PC-9 (cell line): Measurements from ENCODE around the gene GSE1.

Experiments
- CTCF ChIP-seq: fragments of 200-600 bp; sonication (generic); conservative IDR thresholded peaks from 2 replicates; pipeline ENCODE4 v1.6.1; 2017; ENCODE audit warnings: mixed run types, antibody characterized with exemption, mild to moderate bottlenecking, moderate library complexity
- EZH2 ChIP-seq: fragments of 200-600 bp; sonication (generic); IDR thresholded peaks from 2 replicates; pipeline ENCODE4 v1.8.0; 2017; ENCODE audit warnings: antibody characterized with exemption, low read depth

DNA sequence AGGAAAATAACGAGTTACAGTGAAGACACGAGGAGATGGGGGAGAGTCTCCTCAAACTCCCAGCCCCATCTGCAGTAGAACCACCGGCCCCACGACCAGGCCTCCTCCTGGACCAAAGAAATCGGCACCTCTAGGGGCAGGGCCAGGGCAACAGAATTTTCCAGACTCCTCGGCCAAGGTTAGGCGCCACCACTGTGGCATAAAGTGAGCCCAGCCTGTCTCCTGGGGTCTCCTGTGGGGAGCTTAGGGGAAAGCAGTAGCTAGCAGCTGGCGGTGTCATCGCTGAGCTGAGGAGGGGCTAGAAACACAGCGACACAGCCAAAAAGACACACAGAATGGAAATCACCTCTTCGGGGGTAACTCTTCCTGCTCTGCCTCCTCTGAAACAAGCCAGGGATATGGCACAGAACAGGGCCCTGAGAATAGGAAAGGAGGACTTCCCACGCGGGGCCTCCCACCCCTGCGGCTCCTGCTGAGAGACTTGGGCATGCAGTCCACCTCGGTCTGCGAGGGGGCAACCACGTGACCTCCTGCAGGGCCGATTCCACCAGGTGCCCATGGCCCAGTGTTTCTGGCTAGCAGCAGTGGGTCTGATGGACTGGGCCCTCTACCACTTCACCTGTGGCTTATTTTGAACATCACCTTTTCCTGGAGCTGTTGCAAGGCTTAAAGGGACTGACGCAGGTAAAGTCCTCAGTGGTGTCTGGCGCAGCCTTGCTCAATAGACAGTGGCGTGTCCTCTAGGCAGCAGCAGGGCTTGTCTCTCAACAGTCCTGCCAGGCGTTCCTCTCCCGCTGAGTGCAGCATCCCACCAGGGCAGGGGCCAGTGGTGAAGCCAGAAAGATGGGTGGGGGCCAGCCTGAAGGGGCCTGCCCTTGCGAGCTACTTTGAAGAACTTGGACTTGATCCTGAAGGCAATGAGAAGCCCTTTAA, 82.3 kb downstream of the GSE1 start:
- TF ChIP-seq CTCF (no peak), EZH2 (no peak)
